SU-DHL-6 (cell line): ENCODE measurements around the gene ELOB.

Experiments used
- H2AFZ ChIP-seq: fragments of 200-600 bp; sonication (generic); 2 replicates; pipeline ENCODE4 v1.6.1; 2014; ENCODE audit warnings: low read depth, mild to moderate bottlenecking, moderate library complexity, mixed read lengths, antibody characterized with exemption, low read length; ENCODE audit not compliant: severe bottlenecking
- H3F3A ChIP-seq: fragments of 200-600 bp; shearing (Covaris generic); 2 replicates; pipeline ENCODE4 v1.6.0; 2016; ENCODE audit warnings: antibody characterized with exemption, mild to moderate bottlenecking; ENCODE audit not compliant: insufficient read depth
- H3K27ac ChIP-seq: fragments of 200-600 bp; sonication (generic); 2 replicates; pipeline ENCODE4 v1.5.1; 2016; ENCODE audit warnings: low read depth, mild to moderate bottlenecking, low read length, moderate library complexity, mixed read lengths
- H3K27me3 ChIP-seq: fragments of 200-600 bp; sonication (generic), shearing (Covaris generic); 2 replicates; pipeline ENCODE4 v1.6.0; 2014; ENCODE audit warnings: mild to moderate bottlenecking, low read length
- H3K36me3 ChIP-seq: fragments of 200-600 bp; sonication (generic); 2 replicates; pipeline ENCODE4 v1.6.1; 2014; ENCODE audit warnings: mild to moderate bottlenecking, low read length, mixed read lengths
- H3K4me2 ChIP-seq: fragments of 300-600, 200-600 bp; shearing (Covaris generic), sonication (generic); 2 replicates; pipeline ENCODE4 v1.6.0; 2014; ENCODE audit warnings: low read length, low read depth, mild to moderate bottlenecking; ENCODE audit not compliant: poor library complexity, severe bottlenecking
- H3K4me3 ChIP-seq: fragments of 200-600 bp; sonication (generic); 2 replicates; pipeline ENCODE4 v1.5.1; 2014; ENCODE audit warnings: antibody characterized with exemption, low read length, mild to moderate bottlenecking, mixed read lengths; ENCODE audit not compliant: insufficient read depth, poor library complexity, severe bottlenecking
- H3K79me2 ChIP-seq: fragments of 200-600 bp; sonication (generic); 2 replicates; pipeline ENCODE4 v1.6.1; 2014; ENCODE audit warnings: mild to moderate bottlenecking, low read length, moderate library complexity; ENCODE audit not compliant: insufficient read depth
- H3K9ac ChIP-seq: fragments of 200-600 bp; sonication (generic); 2 replicates; pipeline ENCODE4 v1.7.0; 2014; ENCODE audit warnings: mild to moderate bottlenecking, low read length
- H3K9me2 ChIP-seq: fragments of 200-600 bp; sonication (generic); replicated peaks from 2 replicates; pipeline ENCODE4 v1.6.1; 2014; ENCODE audit warnings: low read length; ENCODE audit not compliant: insufficient read depth
- H3K9me3 ChIP-seq: fragments of 200-600 bp; sonication (generic); 2 replicates; pipeline ENCODE4 v1.6.1; 2014; ENCODE audit warnings: low read length, mixed read lengths; ENCODE audit not compliant: insufficient read depth
- H4K20me1 ChIP-seq: fragments of 200-600 bp; sonication (generic); 2 replicates; pipeline ENCODE4 v1.6.1; 2014; ENCODE audit warnings: low read depth, mild to moderate bottlenecking, antibody characterized with exemption, low read length, moderate library complexity, mixed read lengths
- EZH2phosphoT487 ChIP-seq: fragments of 200-600 bp; sonication (generic), shearing (Covaris generic); conservative IDR thresholded peaks from 2 replicates; pipeline ENCODE4 v1.6.1; 2018; ENCODE audit warnings: mild to moderate bottlenecking, antibody characterized with exemption, low read length, moderate library complexity, mixed read lengths
- TF ChIP-seq, protein P1 (sequence below): fragments of 200-600 bp; sonication (generic); IDR thresholded peaks from one replicate; pipeline ENCODE4 v1.5.1; 2017; ENCODE audit warnings: antibody characterized with exemption, mild to moderate bottlenecking, low read length, moderate library complexity; ENCODE audit not compliant: insufficient read depth, poor library complexity, severe bottlenecking

The ELOB gene

DNA sequence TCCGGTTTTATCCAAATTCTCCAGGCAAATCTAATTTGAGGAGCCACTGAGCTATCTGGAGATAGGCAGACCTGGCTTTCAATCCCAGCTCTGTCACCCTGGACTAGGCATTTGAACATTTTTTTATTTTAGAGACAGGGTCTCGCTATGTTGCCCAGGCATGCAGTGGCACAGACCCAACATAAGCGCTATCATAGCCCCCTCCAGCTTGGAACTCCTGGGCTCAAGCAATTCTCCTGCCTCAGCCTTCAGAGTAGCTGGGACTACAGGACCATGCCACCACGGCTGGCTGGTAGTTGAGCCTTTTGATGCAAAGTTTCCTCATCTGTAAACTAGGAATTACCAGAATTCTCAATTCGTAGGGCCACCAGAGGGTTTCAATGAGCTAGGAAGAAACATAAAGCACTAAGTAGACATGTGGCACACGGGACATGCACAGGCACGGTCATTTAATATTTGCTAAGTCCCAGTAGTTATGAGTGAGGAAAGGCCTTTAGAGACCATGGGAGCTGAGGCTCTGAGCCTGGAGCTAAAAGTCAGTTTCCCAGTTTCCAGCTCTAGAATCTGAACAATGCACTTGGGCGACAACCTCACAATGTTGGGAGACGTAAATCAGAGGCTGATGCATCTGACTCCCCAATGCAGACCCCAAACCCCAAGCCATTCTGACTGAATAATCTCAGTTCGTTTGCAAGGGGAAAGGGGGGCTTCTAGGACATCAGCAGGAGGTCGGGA, 1.1 kb downstream of the ELOB start:
- Histone ChIP-seq H3F3A (peaks cover 30% of the 10 kb centered on the region), H3K9me3 (no peaks in the 10 kb centered on the region), H3K27ac (no peak overlapping the region), H4K20me1 (no peaks in the 10 kb centered on the region), H3K4me2 (peak overlapping the region; percentile 70), H3K9ac (peak overlapping the region; percentile 93), H3K9me2 (no peaks in the 10 kb centered on the region), H3K79me2 (peaks cover 16% of the 10 kb centered on the region), H3K36me3 (no peaks in the 10 kb centered on the region), H3K4me3 (peak overlapping the region; percentile 90), H2AFZ (no peak overlapping the region), H3K27me3 (no peaks in the 10 kb centered on the region)
- no peak for TF ChIP-seq EZH2phosphoT487
- TF ChIP-seq, protein P1, sequence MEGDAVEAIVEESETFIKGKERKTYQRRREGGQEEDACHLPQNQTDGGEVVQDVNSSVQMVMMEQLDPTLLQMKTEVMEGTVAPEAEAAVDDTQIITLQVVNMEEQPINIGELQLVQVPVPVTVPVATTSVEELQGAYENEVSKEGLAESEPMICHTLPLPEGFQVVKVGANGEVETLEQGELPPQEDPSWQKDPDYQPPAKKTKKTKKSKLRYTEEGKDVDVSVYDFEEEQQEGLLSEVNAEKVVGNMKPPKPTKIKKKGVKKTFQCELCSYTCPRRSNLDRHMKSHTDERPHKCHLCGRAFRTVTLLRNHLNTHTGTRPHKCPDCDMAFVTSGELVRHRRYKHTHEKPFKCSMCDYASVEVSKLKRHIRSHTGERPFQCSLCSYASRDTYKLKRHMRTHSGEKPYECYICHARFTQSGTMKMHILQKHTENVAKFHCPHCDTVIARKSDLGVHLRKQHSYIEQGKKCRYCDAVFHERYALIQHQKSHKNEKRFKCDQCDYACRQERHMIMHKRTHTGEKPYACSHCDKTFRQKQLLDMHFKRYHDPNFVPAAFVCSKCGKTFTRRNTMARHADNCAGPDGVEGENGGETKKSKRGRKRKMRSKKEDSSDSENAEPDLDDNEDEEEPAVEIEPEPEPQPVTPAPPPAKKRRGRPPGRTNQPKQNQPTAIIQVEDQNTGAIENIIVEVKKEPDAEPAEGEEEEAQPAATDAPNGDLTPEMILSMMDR = no peak

DNA sequence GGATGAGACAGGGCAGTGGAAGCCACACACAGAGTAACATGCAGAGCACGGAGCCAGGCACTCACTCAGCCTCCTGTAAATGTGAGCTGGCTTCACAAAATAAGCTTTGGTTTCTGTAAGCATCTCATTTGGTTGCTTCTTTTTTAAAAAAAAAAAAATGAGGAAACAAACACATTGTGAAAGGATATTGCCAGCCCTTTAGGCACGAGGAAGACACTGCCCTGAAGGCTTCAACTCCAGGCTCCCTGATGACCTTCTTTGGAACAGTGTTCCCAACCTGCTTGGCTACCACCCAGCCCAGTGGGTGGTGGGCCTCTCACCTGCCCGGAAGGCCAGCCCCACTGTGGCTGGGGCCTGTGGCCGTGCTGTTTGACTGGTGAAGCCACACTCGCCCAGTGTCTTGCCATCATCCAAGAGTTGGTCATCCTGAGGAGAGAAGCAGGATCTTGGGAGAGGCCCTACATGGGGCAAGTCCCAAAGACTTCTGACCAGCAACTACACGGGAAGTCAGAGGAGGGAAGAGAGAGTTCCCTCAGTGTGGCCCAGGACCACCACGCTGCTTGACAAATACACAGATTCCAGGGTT, 1.9 kb downstream of the ELOB start:
- Histone ChIP-seq H2AFZ (no peak overlapping the region), H3K79me2 (peaks cover 16% of the 10 kb centered on the region), H3K4me2 (peak overlapping the region; percentile 70), H3K9ac (peak overlapping the region; percentile 93; the same call in 1 of the 2 replicates), H3K9me2 (no peaks in the 10 kb centered on the region), H3K9me3 (no peaks in the 10 kb centered on the region), H3K4me3 (no peak overlapping the region), H3K27ac (0 out of 2 replicates have a peak overlapping the region, but pooled peaks have one; percentile 6), H4K20me1 (no peaks in the 10 kb centered on the region), H3K27me3 (no peaks in the 10 kb centered on the region), H3F3A (peaks cover 30% of the 10 kb centered on the region), H3K36me3 (no peaks in the 10 kb centered on the region)
- TF ChIP-seq EZH2phosphoT487 = no peak
- TF ChIP-seq, protein P1 = no peak

DNA sequence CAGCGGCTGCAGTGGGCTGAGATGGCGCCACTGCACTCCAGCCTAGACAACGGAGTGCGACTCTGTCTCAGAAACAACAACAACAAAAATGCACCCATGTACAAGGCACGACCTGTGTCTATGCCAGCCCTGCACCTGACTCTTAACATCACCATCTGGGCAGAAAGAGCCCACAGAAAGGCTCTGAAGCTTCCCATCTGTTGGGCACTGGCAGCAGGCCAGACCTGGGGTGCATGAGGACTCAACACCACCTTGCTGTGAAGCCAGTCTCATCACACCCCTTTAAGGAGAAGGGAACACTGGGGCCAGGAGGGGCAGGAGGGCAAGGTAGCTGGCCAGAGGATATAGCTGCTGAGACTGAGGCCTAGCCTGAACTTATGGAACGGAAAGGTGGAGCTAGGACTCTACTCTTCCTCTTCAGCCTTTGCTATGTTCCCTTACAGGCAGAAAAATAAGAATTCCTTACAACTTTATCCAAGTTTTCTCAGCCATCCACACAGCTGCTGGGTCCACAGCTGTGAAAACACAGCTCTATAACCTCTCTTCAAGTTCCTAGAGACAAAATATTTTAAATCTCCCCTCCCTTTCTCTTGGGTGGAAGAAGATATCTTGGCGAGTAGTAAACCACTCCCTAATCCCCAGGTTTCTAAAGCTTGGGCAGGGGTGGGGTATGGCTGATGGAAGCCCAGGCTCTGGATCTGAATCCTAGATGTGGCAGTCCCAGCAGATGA, 2.8 kb downstream of the ELOB start:
- Histone ChIP-seq H4K20me1 (no peaks in the 10 kb centered on the region), H3K9me2 (no peaks in the 10 kb centered on the region), H3K27me3 (no peaks in the 10 kb centered on the region), H3K9ac (no peak overlapping the region), H3F3A (peaks cover 30% of the 10 kb centered on the region), H2AFZ (no peak overlapping the region), H3K27ac (no peak overlapping the region), H3K9me3 (no peaks in the 10 kb centered on the region), H3K36me3 (no peaks in the 10 kb centered on the region), H3K4me3 (no peak overlapping the region), H3K79me2 (peaks cover 16% of the 10 kb centered on the region), H3K4me2 (no peak overlapping the region)
- TF ChIP-seq, protein P1 = no peak
- TF ChIP-seq EZH2phosphoT487 = no peak
